GDM1 (cell line): Measurements from ENCODE around the gene ZNF398.
"Not testable (repeated sequence)": the region's sequence is repeated elsewhere in the genome, so short reads cannot be mapped to it uniquely, and the experiment has no call there.

Source experiments
- DNase-seq: peaks from one replicate; lab custom pipeline; 2025; lab: John Stamatoyannopoulos, UW

The ZNF398 gene, protein sequence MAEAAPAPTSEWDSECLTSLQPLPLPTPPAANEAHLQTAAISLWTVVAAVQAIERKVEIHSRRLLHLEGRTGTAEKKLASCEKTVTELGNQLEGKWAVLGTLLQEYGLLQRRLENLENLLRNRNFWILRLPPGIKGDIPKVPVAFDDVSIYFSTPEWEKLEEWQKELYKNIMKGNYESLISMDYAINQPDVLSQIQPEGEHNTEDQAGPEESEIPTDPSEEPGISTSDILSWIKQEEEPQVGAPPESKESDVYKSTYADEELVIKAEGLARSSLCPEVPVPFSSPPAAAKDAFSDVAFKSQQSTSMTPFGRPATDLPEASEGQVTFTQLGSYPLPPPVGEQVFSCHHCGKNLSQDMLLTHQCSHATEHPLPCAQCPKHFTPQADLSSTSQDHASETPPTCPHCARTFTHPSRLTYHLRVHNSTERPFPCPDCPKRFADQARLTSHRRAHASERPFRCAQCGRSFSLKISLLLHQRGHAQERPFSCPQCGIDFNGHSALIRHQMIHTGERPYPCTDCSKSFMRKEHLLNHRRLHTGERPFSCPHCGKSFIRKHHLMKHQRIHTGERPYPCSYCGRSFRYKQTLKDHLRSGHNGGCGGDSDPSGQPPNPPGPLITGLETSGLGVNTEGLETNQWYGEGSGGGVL

DNA sequence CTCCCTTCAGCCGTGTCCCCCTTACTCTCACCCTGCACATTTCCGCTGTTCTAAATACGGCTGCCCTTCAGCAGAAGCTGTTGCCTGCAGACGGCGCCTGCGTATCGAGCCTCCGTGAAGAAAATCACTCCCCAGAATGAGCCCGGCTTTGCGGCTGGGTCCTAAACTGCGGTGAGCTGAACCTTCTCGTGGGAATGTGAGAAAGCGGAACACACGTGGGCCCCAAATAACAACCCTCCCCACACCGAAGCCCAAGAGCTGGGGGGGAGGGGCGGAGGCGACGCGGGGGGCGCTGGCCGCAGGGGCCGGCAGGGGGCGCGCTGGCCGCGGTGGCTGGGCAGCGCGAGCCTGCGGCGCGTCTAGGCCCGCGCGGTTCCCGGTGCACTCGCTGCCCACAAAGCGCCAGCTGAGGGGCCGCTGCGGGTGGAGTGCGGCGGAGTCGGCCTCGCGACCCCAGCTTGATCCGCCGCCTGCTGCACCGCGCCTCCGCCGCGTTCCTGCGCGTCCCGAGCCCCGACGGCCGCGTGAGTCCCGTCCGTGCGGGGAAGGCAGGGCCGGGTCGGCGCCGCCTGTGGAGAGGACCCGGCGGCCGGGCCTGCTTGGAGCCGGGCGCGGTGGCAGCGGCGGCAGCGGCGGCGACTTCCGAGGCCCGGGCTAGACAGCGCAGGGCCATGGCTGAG, at the start of gene ZNF398:
TSS of gene ZNF398 (plus strand) at position 382 of the 680 bp plus-strand sequence. CDS start at position 672, 290 bp downstream.
- DNase-seq: peak; percentile 89

DNA sequence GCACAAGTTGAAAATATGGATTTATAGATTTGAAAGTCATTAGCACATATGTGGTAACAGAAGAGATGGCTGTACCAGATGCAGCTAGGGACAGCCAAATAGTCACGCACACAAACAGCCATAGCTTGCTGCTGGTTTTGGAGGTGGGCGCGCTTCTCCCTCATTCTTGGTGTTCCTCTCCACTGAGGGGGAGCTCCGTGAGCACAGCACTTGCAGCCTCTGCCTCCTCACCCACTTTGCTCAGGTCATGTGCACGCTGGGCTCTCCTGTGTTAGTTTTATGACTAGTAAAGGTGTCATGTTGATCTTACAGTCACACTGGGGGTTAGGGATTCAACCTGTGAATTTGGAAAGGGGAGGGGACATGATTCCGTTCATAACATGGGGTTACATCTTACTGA, 48.2 kb upstream of the ZNF398 start:
- no peak for DNase-seq

DNA sequence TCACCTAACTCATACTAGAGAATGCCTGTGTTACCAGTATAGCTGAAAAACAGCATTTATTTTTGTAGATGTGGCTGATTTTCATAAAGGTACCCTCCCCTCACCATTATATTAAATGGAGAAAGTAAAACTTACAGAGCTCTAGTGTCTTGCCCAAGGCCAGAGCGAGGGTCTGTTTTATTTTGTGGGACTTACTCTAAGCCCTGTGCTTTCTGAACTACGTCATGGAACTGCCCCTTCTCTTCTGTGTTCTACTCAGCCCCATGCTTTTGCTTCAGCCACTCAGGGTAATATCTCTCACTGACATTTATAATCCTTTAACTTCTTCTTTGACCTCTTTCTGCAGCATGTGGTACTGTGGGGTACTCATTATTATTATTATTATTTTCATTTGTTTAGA, 46.4 kb upstream of the ZNF398 start:
- no peak for DNase-seq

DNA sequence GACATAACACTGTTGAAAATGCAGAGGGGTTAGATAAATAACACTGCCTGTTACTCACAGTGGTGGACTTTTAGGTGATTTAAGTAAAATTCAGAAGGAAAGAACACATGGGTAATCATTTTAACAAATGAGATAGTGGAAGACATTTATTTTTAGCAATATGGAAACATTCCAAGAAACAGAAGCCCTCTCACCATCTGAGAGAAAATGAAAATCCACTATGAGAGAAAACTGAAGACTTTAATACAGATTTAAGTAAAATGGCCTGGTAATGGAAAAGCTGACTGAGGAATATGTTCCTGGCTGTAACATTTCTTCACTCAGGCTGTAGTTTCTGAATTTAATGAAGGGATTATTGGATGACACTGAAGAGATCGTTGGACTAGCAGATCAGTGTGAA, 44.6 kb upstream of the ZNF398 start:
- DNase-seq: no peak

DNA sequence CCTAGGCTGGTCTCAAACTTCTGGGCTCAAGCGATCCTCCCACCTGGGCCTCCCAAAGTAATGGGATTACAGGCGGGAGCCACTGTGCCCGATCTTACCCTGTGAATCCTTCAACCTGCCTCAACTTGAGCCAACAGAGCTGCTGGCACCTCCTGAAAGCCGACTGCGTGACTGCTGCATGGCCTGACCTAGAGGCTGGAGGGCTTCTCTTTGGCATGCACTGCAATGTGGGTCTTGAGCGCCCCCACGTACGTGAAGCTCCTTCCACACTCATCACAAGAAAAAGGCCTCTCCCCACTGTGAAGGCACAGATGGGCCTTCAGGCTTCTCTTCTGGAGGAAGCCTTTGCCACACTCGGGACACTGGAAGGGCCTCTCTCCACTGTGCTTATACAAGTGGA, 43.8 kb upstream of the ZNF398 start:
- DNase-seq: no peak

DNA sequence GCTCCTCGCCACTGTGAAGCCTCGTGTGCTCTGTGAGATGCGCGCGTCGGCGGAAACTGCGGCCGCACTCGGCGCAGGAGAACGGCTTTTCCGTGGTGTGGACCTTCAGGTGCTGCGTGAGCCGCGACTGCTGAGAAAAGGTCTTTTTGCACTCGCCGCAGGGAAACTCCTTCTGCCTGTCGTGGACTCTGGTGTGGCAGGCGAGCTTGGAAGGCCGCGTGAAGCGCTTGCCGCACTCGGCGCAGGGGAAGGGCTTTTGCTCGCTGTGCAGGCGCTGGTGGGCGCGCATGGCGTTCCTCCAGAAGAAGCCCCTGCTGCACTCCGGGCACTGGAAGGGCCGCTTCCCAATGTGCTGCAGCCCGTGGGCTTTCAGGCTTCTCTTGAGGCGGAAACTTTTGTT, 43.0 kb upstream of the ZNF398 start:
- DNase-seq: no peak

DNA sequence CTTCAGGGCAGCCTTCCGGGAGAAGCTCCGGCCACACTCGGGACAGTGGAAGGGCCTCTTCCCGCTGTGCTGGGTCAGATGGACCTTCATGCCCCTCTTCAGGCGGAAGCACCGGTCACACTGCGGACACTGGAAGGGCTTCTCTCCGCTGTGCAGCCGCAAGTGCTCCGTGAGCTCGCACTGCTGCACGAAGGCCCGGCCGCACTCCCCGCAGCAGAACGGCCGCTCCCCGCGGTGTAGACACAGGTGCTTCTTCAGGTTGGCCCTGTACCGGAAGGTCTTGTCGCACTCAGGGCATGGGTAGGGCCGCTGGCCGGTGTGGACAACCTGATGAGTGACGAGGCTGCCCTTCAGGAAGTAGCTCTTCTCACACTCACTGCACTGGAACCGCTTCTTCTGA, 42.5 kb upstream of the ZNF398 start:
- DNase-seq: no peak

DNA sequence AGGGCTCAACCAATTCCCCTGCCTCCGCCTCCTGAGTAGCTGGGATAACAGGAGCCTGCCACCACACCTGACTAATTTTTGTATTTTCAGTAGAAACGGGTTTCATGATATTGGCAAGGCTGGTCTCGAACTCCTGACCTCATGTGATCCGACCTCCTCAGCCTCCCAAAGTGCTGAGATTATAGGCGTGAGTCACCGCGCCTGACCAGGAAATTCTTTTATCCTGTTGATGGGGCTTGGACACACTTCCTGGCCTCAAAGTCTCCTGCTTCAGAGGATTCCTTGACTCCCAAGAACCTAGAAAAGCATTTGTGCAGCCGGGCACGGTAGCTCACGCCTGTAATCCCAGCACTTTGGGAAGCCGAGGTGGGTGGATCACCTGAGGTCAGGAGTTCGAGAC, 37.3 kb upstream of the ZNF398 start:
- DNase-seq: no peak

DNA sequence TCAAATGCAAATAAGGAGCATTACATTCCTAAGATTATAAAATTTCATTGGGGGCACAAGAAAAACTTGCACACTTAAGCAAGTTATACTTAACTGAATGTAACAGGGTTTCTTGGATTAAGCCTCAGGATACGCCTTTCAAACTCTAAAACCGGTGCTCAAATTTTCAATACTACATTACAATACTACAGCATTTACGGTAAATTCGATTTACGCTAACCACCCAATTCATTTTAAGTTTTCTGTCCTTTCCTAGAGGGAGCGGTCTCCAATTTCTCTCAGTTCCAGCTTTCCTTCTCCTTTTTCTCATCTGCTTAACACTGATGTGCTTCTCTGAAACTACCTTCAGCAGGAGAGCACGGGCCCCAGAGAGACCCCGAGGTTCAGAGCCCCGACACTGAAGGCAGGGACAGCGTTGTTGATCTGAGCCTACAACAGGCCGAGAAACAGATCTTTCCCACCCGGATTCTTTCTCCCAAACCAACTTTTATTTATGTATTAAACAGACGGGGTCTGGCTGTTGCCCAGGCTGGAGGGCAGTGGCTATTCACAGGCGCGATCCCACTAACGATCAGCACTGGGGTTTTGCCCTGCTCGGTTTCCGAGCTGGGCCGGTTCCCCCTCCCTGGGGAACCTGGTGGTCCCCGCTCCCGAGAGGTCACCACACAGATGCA, 21.9 kb upstream of the ZNF398 start:
- DNase-seq: no peak

DNA sequence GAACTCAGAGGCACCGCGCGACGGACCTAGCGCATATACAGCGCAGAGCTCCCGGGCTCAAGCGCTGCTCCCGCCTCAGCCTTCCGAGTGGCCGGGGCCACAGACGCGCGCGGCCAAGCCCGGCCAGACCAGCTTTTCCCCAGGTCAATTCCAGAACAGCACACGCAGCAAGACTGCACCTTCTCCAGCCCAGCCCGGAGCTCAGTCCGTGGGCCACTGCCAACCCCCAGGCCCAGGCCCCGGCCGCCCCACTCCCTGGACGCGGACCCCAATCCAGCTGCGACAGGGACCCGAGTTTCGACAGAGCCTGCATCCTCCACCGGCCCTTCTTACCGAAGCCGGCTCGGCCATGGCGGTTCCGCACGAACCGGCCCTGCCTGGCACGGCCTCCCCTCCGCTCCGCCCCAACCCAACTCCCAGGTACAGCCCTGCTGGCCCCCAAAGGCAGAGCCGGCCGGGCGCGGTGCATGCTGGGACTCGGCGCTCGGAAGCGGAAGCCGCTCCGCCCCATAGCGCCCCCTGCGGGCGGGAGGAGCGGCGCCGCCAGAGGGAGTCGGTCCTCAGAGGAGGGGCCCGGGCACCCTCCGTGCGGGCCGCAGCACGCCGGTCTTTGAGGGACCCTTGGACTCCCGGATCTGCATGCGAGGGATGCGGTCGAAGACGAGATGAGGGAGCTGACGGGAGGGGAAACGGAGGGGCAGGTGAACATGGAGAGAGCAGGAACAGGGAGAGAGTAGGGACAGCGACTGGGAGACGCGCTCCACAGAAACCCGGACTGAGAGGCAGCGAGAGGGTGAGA, 21.2 kb upstream of the ZNF398 start, which contains the start of gene ZNF425:
TSS of gene ZNF425 (minus strand) at position 462 of the 799 bp plus-strand sequence. CDS start at position 351, 111 bp downstream.
- DNase-seq: peak; percentile 92

DNA sequence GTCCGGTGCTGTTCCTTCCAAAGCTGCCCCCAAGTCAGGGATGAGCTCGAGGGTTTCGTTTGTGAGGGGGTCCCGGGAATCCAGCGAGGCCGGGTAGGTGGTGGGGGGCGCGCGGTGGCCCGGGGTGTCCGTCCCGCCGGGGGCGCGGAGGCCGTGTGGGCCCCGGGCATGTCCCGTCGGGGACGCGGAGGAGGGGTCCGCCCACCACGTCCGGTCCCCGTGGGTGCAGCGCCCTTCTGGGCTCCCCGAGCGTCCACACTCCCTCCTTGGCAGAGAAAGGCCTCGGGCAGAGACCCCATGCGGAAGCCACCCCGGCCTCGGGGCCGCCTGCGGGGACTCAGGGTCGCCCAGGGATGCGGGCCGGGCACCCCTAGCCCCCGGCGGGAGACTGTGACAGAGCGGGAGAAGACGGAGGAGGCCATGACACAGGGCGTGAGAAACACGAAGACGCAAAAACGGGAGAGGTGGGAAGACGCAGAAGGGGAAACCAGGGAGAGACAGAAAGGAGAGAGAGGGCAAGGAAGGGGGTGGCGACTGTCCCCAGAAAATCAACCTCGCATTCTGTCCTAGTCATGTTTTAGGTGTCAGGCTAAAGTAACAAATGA, 20.5 kb upstream of the ZNF398 start:
- DNase-seq: peak; percentile 52

DNA sequence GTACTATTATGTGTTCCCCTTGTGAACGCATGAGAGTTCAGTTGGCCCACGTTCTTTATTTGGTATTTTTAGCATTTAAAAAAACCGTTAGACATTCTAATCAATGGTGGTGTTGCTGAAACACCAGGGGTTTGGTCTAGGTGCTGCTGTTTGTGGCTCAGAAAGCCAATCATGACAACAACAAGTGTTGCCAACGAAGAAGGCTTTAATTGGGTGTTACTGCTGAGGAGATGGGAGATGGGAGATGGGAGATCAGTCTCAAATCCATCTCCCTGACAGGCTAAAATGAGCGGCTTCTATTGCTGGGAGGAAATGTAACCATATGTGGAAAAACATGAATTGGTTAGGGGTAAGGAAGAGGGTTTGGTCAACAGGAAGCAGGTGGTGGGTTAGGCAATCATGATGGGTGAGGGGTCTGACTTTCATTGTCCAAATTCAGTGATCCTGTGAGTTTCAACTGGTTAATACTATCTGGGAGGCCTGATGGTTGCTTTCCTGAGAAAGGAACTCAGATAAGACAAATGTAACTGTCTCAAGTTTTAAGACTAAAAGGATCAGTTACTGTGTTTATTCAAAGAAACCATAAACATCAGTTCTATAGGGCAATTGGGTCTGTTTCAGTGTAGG, 16.6 kb upstream of the ZNF398 start:
- no peak for DNase-seq

DNA sequence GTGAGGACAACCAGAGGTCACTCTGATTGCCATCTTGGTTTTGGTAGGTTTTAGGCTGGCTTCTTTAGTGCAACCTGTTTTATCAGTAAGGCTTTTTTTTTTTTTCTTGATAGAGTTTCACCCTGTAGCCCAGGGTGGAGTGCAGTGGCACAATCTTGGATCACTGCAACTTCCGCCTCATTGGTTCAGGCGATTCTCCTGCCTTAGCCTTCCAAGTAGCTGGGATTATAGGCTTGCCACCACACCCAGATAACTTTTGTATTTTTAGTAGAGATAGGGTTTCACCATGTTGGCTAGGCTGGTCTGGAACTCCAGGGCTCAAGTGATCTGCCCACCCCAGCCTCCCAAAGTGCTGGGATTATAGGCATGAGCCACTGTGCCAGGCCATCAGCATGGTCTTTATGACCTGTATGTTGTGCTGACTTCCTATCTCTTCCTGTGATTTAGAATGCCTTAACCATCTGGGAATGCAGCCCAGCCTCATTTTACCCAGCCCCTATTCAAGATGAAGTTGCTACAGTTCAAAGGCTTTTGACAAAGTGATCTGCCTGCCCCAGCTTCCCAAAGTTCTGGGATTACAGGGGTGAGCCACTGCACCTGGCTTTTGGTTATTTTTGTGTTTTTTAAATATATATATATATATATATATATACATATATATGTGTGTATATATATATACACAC, 14.1 kb upstream of the ZNF398 start:
- DNase-seq: no peak

DNA sequence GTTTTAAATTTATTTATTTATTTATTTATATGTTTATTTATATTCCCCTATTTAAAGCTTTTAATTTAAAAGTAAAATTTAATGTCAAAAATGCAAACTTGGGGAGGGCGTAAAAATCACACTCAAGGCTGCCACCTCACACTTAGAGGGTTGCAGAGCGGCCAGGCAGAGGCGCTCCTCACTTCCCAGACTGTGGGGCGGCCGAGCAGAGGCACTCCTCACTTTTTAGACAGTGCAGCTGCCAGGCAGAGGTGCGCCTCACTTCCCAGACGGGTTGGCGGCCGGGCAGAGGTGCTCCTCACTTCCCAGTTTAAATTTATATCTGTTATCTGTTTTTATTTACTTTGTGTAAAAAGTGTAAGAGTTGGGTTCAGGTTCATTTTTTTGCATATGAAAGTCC, 11.1 kb upstream of the ZNF398 start:
- no peak for DNase-seq

DNA sequence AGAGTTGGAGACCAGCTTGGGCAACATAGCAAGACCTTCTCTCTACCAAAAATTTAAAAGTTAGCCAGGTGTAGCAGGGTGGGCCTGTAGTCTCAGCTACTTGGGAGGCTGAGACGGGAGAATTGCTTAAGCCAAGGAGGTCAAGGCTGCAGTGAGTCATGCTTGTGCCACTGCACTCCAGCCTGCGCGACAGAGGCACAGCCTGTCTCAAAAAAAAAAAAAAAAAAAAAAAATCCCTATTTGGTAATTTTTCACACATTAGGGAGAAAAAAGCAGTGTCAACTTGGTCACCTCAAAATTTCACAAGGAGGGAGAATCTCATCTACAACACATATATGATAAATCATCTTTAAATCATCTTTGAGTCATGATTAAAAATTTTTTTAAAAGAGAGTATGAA, 6.4 kb upstream of the ZNF398 start:
- no peak for DNase-seq

DNA sequence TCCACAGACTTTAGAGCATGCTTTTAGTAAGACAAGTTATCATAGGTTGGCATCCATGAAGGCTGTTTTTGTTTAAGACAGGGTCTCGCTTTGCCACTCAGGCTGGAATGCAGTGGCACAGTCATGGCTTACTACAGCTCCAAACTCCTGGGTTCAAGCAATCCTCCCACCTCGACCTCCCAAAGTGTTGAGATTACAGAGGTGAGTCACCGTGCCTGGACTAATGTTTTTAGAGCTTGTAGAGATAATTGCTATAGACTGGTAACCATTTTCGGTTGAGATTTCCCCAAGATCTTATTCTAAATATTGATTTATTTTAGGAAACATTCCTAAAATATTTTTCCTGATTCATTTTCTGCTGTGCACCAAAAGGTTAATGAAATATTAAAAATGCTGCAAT, 5.4 kb upstream of the ZNF398 start:
- no peak for DNase-seq

DNA sequence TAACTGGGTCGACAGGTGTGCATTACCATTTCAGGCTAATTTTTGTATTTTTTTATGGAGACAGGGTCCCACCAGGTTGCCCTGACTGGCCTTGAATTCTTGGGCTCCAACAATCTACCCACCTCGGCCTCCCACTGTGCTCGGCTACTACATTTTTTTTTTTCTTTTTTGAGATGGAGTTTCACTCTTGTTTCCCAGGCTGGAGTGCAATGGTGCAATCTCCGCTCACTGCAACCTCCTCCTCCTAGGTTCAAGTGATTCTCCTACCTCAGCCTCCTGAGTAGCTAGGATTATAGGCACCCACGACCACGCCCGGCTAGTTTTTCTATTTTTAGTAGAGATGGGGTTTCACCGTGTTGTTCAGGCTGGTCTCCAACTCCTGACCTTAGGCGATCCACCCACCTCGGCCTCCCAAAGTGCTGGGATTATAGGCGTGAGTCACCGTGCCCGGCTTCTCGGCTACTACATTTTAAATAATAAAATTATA, 2.8 kb upstream of the ZNF398 start:
- not testable (repeated sequence) for DNase-seq

DNA sequence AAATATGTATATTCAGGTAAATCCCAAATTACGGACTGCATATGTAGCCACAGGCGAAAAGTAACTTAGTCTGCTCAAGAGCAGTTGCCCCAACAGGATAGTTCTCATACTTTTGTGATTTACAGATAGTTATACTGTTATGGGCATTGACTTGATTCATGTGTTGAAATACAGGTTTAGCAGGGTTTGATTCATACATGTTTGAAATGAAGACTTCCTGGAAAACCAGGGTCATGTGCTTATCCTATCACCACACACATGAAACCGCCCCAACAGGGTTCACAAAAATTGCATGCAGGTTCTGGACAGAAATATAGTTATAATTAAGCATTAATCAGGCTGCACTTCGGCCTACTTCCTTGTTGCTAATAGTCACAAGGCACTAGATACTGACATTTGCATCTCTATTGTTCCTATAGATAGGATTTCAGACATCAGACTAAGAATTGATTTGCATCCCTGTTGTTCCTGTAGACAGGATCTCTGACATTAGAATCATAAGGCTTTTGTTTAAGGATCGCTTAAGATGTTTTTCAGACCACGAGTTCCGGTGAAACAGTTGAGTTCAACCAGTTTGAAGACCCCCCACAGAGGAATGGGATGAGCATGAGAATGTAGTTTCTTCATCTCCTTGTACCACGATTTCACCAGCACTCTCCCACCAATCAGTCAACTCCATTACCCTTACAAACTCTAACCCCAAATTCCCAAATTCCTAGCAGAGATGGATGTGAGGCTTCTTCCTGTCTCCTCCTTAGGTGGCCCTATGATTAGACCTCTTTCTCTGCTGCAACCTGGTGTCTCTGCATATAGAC, 2.0 kb upstream of the ZNF398 start:
- no peak for DNase-seq
